ENCODE data around the gene LRRK1. TPM values are rescaled to one million over a fixed set of nuclear protein-coding genes. Genes with fewer than 3 reads are reported as not detected.

LRRK1 gene
- total RNA-seq, 1 donor from 2014 or later = 105 TPM

DNA sequence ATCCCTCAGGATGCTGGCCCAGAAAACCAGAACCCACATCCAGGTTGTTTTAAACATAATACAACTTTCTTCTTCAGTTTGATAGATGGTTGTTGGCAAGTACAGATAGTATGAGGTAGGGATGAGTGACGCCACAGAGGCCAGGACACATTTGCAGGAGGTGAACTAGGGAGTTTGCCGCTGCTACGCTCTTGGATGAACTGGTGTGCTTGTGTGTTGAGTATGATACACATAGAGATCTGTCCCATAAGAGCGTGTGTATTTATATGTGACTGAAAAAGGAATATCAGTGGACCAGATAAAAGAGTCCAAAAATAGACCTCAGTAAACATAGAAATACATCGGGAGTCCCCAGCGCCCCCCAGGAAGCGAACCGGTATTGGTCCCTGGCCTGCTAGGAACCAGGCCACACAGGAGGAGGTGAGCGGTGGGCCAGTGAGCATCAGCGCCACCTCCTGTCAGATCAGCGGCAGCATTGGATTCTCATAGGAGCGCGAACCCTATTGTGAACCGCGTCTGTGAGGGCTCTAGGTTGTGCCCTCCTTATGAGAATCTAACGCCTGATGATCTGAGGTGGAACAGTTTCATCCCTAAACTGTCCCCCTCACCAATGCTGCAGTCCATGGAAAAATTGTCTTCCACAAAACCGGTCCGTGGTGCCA, 98.1 kb downstream of the LRRK1 start:
- no peaks in the 10 kb centered on the region for H3K9me3 ChIP-seq
- no peaks in the 10 kb centered on the region for H3K4me1 ChIP-seq
- H3K36me3 ChIP-seq = peaks cover 13 to 32% of the 10 kb centered on the region in 2 donors
- no peaks in the 10 kb centered on the region for H3K27me3 ChIP-seq
- no peak overlapping the region for H3K4me3 ChIP-seq
- intact Hi-C loops (cut with DNase I) = loop anchor here (5.0 kb wide), 1 partner anchor 75 kb away; no protein-coding TSS in a partner anchor
- no peak overlapping the region for H3K27ac ChIP-seq
- DNase-seq (ENCODE audit: low spot score in 2 of 2) = peak in 1 of 2 donors; percentile 54
- TF ChIP-seq, protein P1, sequence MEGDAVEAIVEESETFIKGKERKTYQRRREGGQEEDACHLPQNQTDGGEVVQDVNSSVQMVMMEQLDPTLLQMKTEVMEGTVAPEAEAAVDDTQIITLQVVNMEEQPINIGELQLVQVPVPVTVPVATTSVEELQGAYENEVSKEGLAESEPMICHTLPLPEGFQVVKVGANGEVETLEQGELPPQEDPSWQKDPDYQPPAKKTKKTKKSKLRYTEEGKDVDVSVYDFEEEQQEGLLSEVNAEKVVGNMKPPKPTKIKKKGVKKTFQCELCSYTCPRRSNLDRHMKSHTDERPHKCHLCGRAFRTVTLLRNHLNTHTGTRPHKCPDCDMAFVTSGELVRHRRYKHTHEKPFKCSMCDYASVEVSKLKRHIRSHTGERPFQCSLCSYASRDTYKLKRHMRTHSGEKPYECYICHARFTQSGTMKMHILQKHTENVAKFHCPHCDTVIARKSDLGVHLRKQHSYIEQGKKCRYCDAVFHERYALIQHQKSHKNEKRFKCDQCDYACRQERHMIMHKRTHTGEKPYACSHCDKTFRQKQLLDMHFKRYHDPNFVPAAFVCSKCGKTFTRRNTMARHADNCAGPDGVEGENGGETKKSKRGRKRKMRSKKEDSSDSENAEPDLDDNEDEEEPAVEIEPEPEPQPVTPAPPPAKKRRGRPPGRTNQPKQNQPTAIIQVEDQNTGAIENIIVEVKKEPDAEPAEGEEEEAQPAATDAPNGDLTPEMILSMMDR (IDR thresholded peaks at IDR 0.05) = no peak

DNA sequence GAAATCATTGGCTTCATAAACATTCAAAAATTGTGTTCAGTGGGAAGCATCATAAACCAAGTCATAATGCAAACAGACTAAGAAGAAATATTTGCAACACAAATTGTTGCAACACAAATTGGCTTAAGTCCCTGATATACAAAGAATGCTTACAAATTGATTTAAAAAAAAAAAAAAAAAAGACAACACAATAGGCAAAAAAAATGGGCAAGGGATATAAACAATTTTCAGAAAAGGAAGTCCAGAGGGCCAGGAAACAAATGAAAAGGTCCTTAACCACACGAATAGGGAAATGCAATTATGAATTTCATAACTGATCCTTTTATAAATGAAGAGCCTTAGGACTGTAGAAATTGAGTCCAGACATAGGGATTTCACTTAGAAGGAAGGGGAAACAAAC, 98.9 kb downstream of the LRRK1 start:
- H3K36me3 ChIP-seq = peaks cover 15 to 36% of the 10 kb centered on the region in 2 donors
- no peaks in the 10 kb centered on the region for H3K27me3 ChIP-seq
- H3K9me3 ChIP-seq = no peaks in the 10 kb centered on the region
- H3K27ac ChIP-seq = no peak overlapping the region
- TF ChIP-seq, protein P1 (IDR thresholded peaks at IDR 0.05) = no peak
- intact Hi-C loops (cut with DNase I) = loop anchor here (5.0 kb wide), 1 partner anchor 74 kb away; no protein-coding TSS in a partner anchor
- no peak for DNase-seq (ENCODE audit: low spot score in 2 of 2)
- H3K4me3 ChIP-seq = no peak overlapping the region
- H3K4me1 ChIP-seq = no peaks in the 10 kb centered on the region

GRCh38 chr15:101018450-101018849, 99.3 kb downstream of the LRRK1 start:
- H3K4me3 ChIP-seq = no peak overlapping the region
- TF ChIP-seq, protein P1 (IDR thresholded peaks at IDR 0.05) = no peak
- intact Hi-C loops (cut with DNase I) = loop anchor here (5.0 kb wide), 1 partner anchor 74 kb away; no protein-coding TSS in a partner anchor
- DNase-seq (ENCODE audit: low spot score in 2 of 2) = peak in 1 of 2 donors; percentile 45
- H3K9me3 ChIP-seq = no peaks in the 10 kb centered on the region
- no peaks in the 10 kb centered on the region for H3K4me1 ChIP-seq
- H3K27me3 ChIP-seq = no peaks in the 10 kb centered on the region
- H3K27ac ChIP-seq = no peak overlapping the region
- peaks cover 15 to 36% of the 10 kb centered on the region in 2 donors for H3K36me3 ChIP-seq

GRCh38 chr15:101019366-101019896, 100.3 kb downstream of the LRRK1 start:
- intact Hi-C loops (cut with DNase I) = loop anchor here (5.0 kb wide), 1 partner anchor 73 kb away; no protein-coding TSS in a partner anchor
- Histone ChIP-seq H3K36me3 (peaks cover 12 to 36% of the 10 kb centered on the region in 2 donors), H3K27ac (no peak overlapping the region), H3K4me3 (no peak overlapping the region), H3K27me3 (no peaks in the 10 kb centered on the region), H3K4me1 (no peaks in the 10 kb centered on the region), H3K9me3 (no peaks in the 10 kb centered on the region)
- peak in 1 of 2 donors; percentile 19 for DNase-seq (ENCODE audit: low spot score in 2 of 2)
- TF ChIP-seq, protein P1 (IDR thresholded peaks at IDR 0.05) = no peak

- DNase-seq (ENCODE audit: low spot score in 2 of 2) = peak in 1 of 2 donors; percentile 37
- intact Hi-C loops (cut with DNase I) = no loop called here
Measured at GRCh38 chr15:101020451-101020850, 101.3 kb downstream of the LRRK1 start.

More at GRCh38 chr15:101020451-101020850, 101.3 kb downstream of the LRRK1 start:
- Histone ChIP-seq H3K27me3 (no peaks in the 10 kb centered on the region), H3K4me1 (no peaks in the 10 kb centered on the region), H3K36me3 (peaks cover 15 to 33% of the 10 kb centered on the region in 2 donors), H3K9me3 (no peaks in the 10 kb centered on the region), H3K27ac (no peak overlapping the region), H3K4me3 (no peak overlapping the region)
- TF ChIP-seq, protein P1 (IDR thresholded peaks at IDR 0.05) = no peak
